Activated T-cell treated with anti-CD3 and anti-CD28 coated beads for 4 hours (primary cell): ENCODE measurements around the gene DNAJB11.
A peak's percentile ranks its signal among the peaks of the same experiment; 100 is the strongest.
"Not testable (repeated sequence)": the region's sequence is repeated elsewhere in the genome, so short reads cannot be mapped to it uniquely, and the experiment has no call there.

Experiments used
- DNase-seq: peaks from one replicate; pipeline ENCODE4 v3.0.0-alpha.2; 2020

Gene DNAJB11

DNA sequence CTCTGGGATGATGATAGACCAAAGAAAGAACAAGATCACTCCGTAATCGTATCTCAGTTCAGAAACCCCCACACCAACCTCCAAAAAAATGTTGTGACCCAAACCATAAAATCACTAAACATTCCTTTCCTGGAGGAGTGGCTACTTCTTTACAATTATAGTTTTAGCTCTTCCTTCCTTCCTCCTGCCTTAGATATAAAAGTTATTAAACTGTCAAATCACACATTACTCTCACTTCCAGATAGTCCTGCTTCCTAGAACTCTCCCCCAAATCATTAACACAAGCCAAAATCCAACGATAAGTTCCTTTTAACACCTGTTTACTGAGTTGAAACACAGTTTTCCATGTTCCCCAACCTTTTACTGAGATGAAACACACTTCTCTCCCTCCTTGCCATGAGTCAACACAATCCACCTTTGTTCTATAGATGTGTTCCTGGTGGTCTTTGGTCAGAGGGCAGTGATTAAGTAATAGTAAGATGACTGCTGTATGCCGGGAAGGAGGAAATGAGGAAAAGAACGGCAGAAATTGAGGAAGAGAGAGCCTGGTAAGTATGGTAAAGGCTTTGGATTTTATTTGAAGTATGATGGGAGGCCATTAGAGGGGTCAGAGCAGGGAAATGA is 18.0 kb upstream of the DNAJB11 start:
- DNase-seq: no peak

DNA sequence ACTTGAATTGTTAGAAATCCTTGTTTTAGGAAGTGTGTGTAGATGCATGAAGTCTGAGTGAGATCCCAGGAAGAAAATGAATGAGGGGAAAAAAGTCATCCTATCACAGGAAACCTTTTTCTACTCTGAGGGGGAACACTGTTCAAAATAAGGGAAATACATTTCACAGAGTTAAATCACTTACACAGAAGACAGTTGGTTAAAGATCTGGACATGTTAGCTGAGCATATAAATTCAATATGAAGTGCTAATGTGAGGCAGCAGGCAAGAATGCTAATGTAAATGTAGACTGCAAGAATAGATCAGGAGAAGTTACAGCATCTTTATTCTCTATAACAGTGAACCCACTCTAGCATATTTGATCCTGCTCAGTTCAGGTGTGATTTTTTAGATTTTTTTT is 5.9 kb upstream of the DNAJB11 start:
- no peak for DNase-seq

DNA sequence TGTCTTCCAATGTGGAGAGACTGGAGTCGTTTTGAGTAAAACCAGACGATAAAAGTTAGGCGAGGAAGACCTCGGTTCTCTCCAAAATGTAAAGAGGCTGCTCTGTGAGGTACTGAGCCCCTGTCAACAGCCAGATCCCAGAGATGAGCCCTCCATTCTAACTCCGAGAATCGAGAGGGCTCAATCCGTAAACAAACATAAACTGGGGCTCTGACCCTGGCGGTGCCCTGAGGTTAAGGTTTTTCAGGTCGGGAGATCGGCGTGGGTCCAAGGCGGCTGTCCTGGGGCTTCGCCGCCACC is 3.8 kb upstream of the DNAJB11 start:
- DNase-seq: no peak

DNA sequence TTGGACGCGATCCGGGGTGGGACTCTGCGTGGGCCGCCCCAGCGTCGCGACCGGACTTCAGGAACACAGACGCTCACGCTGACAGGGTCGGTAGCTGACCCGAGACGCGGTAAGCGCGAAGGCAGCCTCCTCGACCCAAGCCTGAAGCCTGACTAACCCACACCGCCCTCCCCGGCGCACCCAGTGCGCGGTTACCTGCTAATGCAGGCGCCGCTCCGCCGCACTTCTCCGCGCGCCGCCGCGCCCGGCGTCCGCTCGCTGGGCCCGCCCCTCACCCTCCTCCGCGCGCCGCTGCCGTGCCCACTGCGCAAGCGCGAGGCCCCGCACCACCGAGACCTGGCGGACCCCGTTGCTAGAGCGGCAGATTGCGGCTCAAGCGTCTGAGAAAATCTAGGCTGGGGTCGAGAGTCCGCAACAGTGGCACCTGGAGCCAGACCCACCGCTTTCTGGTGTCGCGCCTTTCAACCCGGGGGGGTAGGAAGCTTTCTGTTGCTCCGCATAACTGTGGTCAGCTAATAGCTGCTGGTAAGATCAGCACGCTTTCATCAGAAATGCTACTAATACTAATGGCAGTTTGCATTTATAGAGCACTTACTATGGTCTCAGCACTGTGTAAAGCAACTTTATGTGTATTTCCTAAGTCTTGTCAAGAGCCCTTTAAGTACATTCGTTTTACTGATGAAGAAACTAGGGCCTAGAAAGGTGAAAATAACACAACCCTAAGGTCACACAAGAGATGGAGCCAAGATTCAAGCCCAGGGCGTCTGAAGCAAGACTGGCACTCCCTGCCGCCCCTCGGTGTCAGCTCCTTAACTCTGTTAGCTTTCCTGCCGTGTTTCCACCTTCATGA is 3.2 kb upstream of the DNAJB11 start, which contains the start of gene TBCCD1:
Gene TBCCD1, minus strand, starts transcription at position 268 of the 850 bp plus-strand sequence. CDS start 3,010 bp downstream, outside the sequence.
- peak; percentile 96 for DNase-seq

DNA sequence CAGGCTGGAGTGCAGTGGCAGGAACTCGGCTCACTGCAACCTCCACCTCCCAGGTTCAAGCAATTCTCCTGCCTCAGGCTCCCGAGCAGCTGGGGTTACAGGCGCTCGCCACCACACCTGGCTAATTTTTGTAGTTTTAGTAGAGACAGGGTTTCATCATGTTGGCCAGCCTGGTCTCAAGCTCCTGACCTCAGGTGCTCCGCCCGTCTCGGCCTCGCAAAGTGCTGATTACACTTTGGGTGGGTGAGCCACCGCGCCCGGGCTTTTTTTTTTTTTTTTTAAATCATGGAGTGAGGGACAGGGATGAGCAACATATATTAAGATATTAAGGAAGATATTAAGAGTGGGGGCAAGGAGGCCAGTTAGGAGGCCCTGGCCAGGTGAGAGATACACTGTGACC is 1.2 kb upstream of the DNAJB11 start:
- DNase-seq: not testable (repeated sequence)

DNA sequence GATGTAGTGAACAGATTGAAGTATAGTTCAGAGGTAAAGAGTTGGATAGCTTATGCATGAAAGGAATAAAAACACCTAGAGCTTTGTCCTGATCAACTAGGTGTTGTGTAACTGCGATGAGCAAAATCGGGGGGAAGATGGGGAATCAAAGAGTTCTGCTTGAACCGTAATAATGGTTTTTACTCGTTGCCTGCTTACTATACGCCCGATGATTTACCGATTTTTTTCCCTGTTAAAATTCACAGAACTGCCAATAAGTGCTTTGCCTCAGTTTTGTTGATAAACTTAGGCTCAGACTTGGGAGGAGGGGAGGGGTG is 783 bp upstream of the DNAJB11 start:
- DNase-seq: no peak

DNA sequence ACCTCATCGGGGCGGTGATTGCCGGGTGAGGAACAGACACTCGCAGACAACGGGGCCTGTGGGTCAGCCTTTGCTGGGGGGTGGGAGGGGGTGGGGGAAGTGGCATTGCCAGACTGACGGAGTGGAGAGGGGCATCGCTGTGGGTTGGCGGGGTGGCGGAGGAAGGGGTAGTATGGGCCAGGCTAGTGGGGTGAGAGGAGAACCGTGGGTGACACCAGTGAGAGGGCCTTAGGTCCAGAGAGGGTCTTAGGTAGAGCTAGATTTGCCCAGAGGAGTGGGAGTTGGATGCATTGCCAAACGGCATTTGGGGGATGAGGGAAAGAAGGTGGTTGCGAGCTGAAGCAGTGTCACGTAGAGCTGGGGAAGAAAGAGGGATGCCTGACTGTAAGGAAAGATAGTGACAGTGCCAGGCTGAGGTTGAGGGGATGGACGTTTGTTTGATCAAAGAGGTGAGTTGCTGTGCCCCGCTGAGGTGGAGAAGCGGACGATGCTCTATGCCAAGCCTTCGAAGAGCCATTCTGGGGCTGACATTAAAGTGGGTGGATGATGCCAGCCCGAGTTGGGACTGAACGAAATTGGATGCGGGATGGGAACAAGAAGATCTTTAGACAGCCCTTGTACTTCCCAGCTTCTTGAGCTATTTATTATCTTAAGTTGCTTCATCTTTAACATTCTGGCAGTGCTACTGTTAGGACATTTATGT is 572 bp downstream of the DNAJB11 start:
- DNase-seq: no peak

DNA sequence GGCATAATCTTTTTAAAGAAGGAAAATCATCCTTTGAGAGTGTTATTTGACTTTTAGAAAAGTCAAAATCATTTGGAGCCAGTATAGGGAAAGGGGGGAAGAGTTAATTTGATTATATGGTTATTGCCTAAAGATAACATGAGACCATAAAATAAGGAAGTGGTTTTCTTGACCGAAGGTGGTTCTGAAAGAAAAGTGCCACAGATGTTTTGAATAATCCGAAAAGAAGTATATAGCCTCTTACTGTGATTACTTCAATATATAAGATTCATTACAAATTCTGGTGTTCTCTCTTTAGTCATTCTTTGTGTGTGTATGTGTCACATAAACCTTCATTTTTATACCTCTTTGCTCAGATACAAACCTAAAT is 1.1 kb downstream of the DNAJB11 start:
- DNase-seq: no peak

DNA sequence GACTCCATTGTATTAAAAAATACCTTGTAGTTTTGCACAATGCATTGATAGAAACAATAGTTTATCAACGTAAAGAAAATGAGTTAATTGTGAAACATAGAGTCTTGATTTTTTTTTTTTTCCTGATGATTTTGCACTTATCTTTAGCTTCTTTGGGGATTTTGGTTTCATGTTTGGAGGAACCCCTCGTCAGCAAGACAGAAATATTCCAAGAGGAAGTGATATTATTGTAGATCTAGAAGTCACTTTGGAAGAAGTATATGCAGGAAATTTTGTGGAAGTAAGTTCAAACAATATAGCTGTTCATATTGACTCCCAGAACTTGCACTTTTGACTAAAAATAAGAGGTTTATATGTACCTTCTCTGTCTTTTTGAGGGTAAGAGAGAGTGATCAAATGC is 7.0 kb downstream of the DNAJB11 start:
- DNase-seq: no peak

DNA sequence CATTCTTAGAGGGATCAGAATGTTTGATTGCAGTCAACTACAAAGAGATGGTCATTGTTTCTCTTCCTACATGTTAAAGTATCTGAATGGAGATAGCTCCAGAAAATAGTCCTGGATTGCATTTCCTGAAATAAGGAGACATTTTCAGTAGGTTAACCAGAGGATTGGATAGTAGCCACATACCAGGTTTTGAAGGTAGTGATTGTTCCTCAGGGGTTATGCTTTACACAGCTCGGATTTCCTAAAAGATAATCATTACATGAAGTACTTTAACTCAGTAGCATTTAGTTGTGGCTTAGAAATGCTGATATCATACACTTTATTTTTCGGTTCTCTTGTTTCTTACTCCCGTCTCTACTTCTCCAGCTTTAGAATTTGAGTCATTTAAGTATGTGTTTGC is 10.3 kb downstream of the DNAJB11 start:
- no peak for DNase-seq

DNA sequence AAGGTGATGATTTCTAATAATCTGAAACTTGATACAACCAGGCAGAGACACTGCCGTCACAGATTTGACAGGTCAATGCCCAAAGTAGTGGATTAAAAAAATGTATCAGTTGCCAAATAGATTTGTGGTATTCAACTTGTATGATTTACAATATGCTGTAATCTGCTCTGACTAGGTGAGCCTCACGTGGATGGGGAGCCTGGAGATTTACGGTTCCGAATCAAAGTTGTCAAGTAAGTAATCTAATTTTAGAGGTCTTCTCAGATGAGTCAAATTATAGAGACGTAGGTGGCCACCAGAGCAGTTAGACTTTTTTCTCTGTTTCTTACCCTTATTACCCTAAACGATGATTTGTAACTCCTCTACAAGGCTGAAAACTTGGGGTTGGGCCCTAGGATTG is 12.0 kb downstream of the DNAJB11 start:
- no peak for DNase-seq

DNA sequence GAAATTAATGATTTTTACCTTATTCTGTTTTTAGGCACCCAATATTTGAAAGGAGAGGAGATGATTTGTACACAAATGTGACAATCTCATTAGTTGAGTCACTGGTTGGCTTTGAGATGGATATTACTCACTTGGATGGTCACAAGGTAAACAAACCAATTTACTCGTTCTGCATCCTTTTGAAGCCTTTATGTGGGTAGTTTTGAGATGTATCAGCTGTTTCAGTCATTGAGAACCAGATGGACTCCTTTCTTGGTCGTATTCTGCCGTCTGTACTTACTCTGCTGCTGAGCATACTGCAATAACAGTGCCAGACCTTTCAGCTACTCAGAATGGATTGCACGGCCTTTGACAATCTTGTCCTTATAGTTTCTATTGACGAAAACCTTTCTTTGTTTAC is 13.3 kb downstream of the DNAJB11 start:
- DNase-seq: no peak

DNA sequence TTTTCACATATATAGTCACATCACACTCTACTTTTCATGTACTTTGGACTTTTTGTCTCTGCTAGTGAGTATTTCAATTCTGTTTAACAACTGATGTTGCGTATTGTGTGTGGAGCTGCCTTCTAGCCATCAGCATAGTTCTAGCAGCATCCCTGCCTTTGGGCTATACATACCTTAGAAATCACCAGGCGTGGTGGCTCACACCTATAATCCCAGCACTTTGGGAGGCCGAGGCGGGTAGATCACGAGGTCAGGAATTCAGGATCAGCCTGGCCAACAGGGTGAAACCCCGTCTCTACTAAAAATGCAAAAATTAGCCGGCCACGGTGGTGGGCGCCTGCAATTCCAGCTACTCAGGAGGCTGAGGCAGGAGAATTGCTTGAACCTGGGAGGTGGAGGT is 15.7 kb downstream of the DNAJB11 start:
- not testable (repeated sequence) for DNase-seq

DNA sequence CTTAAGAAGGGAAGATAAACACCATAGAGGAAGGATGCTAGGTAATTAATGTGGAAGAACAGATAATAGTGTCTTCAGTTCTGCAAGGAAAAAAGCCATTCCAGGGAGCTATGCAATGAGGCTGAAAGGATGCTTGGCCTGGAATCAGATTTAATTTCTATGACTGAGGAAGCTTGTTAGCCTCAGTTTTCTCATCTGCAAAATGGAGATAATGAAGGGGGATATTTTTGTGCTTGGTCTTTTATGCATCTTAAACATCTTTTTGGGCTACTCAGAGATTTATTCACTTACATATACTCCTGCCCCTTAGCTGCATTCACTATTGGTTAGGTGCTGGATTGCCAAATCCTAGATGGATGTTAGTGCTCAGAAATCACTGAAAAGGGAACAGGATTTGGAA is 16.7 kb downstream of the DNAJB11 start:
- no peak for DNase-seq

DNA sequence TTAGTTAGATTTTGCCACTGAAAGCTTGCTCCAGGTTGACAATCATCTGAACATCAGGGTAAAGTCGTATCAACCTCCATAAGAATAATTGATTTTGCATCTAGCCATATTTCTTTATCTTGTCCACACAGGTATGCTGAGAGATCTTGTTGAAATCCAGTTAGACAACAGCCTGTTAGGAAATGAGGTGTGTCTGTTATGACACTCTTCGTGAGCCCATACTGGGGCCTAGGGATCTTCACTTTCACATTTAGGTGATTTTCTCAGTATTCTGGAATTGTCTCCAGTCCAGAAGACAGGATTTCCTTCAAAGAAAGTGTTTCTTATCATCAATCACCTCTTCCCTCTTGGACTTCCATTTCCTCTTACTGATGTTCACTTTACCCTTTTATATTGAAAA is 18.1 kb downstream of the DNAJB11 start:
- no peak for DNase-seq

DNA sequence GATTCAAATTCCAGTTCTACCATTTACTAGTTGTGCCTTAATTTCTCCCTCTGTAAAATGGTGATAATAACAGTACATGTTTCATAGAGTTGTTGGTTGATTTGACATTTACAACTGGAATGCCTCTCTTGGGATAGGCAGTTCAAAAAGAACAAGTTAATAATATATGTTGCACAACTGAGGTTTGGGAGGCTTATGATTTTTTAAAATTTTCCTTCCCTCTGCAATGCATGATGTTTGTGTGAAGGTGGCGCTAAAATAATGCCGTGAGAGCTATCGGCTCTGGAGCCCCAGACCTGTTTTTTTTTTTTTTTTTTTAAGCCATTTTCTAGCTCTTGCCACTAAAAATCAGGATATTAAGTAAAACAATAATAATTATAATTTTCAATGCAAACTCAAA is 18.6 kb downstream of the DNAJB11 start:
- DNase-seq: no peak

DNA sequence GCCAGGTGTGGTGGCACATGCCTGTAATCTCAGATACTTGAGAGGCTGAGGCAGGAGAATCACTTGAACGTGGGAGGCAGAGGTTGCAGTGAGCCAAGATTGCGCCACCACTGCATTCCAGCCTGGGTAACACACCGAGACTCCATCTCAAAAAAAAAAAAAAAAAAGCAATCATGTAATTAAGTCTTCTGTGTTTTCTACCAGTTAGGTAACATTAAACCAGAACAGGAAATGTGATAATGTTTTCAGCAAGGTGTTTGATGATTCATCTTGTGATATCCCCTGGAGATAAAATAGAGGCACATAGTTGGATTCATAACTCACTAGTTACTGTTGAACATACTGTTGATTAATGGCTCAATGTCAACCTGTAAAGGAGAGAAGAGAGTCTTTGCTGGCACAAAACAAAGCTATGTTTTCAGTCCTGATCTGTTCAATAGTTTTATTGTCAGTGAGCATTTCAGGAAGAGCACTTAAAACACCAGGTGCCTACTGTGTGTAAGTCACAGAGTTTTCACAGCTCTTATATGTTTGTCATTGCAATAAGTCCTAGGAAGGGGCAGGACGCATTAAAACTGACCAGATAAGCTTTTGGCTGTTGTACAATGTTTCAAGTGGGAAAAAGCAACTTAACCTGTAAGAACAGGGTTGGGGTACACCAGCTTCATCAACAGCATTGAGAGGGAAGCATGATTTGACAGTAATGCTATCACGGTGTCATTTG is 19.5 kb downstream of the DNAJB11 start:
- no peak for DNase-seq

DNA sequence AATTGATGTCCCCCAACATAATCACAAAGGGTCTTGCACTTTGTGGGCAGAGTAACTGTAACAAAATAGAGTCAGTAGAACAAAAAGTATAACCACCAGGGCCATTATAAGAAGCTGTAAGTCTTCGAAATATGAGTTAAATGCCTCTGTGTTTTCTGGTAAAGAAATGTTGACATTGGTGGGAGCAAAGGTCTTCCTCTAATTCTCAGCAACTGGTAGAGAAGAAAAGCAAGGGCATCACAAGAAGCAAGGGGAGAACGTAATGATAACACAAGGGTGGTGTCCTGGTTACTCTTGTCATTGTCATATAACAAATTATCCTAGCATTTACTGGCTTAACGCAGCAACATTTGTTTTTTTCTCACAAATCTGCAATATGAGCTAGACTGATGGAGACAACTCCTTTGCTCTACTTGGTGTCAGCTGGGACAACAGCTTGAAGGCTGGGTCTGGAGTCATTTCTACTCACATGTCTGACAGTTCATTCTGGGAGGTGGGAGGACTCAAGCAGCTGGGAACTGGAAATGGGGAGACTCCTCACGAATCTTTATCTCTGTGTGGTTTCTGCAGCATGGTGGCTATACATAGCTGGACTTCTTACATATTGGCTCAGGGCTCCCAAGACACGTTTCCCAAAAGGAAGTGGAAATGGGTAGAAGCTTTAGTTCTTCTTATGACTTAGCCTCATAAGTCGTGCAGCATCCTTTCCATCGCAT is 20.2 kb downstream of the DNAJB11 start:
- DNase-seq: no peak

DNA sequence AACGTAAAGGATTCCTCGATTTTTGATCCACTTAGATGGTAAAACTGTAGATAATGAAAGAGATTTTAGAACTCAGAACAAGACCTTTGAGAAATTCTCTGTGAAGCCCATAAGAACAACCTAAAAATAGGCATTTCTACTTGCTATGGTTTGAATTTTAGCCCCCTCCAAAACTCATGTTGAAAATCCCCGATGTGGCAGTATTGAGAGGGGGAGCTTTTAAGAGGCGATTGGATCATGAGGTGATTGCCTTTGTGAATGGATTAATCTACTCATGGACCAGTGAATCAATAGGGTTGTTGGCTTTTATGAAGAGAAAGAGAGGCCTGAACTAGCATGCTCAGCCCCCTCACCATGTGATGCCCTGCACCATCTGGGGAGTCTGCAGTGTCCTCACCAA is 22.2 kb downstream of the DNAJB11 start:
- DNase-seq: no peak

DNA sequence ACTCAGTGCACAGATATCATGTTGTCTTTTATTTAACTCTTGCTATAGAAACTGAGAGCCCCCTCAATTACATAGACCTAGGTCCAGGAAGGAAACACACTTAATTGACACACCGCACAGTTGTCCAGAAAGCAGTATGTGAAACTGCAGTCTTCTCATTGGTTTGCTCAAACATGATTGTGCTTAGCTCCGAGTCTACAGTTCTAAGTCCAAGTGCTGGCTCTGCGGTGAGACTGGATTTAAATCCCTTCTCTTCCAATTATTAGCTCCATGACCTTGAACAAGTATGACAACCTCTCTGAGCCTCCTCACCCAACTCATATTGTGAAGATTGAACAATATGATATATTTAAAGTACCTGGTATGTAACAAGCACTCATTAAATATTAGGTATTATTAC is 23.3 kb downstream of the DNAJB11 start:
- no peak for DNase-seq

DNA sequence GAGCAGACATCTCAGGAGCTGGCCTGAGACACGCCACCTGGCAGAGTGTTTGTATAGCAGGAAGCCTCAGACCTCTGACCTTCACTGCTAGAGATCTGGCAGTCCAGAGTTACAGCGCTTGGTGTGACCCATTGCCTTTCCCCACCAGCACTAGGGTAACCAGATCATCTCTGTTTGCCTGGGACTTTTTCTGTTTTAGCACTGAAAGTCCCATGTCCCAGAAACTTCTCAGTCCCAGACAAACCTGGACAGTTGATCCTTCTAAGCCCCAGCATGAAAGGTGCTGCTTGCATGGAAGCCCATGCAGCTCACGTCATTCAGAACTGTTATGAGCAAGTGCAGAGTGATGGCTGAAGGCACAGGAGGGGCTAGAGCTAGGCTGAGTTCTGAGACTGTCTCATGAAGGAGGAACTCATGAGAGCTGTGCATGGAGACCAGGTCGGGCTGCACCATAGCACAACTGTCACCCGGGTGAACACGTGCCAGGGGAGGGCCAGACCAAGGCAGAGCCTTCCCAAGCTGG is 24.1 kb downstream of the DNAJB11 start:
- no peak for DNase-seq

DNA sequence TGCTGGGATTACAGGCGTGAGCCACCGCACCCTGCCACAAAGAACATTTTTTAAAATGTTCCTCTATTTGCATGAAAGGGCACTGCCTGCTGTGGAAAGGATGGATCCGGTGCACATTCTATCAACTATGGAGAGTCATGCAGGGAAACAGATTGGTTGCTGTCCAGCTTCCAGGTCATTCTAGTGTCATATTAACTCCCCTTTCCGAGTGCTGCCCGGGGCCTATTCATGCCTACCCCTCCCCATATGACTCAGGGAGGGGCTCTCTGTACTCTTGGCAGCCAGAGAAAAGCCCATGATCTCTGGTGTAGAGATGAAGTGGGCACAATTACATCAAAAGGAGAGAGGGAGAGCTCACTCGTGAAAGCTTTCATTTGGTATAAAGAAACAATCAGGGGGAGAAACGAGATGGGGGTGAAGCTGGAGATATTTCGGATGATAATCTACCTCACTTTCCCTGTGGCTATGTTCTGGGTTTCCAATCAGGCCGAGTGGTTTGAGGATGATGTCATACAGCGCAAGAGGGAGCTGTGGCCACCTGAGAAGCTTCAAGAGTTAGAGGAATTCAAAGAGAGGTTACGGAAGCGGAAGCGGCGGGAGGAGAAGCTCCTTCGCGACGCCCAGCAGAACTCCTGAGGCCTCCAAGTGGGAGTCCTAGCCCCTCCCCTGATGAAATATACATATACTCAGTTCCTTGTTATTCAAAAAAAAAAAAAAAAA is 26.2 kb downstream of the DNAJB11 start:
- DNase-seq: no peak
